T follicular helper cell (primary cell): ENCODE data around the gene PARP12.
"Not testable (repeated sequence)": the region's sequence is repeated elsewhere in the genome, so short reads cannot be mapped to it uniquely, and the experiment has no call there.

Source experiments
- DNase-seq: peaks from one replicate; pipeline ENCODE4 v3.0.0-alpha.2; 2020; ENCODE audit warnings: low read depth
- total RNA-seq, 2 experiments: gene quantifications; one replicate each; lab custom pipeline; 2026; lab: John Stamatoyannopoulos, UW

The PARP12 gene, protein sequence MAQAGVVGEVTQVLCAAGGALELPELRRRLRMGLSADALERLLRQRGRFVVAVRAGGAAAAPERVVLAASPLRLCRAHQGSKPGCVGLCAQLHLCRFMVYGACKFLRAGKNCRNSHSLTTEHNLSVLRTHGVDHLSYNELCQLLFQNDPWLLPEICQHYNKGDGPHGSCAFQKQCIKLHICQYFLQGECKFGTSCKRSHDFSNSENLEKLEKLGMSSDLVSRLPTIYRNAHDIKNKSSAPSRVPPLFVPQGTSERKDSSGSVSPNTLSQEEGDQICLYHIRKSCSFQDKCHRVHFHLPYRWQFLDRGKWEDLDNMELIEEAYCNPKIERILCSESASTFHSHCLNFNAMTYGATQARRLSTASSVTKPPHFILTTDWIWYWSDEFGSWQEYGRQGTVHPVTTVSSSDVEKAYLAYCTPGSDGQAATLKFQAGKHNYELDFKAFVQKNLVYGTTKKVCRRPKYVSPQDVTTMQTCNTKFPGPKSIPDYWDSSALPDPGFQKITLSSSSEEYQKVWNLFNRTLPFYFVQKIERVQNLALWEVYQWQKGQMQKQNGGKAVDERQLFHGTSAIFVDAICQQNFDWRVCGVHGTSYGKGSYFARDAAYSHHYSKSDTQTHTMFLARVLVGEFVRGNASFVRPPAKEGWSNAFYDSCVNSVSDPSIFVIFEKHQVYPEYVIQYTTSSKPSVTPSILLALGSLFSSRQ
- total RNA-seq: 39.3 to 110 reads per million in 2 experiments

DNA sequence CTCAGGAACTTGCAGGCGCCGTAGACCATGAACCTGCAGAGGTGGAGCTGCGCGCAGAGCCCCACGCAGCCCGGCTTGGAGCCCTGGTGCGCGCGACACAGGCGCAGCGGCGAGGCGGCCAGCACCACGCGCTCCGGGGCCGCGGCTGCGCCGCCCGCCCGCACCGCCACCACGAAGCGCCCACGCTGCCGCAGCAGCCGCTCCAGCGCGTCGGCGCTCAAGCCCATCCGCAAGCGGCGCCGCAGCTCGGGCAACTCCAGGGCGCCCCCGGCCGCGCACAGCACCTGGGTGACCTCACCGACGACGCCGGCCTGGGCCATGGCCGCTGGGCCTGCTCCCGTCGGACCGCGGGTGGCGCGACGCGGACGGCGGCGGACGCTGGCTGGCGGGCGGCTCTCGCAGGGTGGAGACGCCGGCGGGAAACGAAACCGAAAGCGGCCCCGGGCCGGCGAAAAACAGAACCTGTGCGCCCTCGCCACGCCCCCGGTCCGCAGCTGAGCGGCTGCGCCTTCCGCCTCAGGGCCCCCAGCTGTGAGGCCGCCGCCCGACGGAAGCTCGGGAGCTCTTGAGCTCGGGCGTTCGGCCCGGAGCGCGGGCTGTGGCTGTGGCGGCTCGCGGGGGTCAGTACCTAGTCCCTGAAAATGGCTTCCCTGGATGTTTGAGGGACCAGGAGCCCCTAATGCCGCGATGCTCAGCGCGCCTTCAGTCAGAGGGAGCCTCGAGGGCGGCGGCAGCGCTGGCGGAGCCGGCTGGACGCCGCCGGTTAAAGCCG, at the start of gene PARP12:
Gene PARP12 (minus strand): TSS at position 424 of the 772 bp plus-strand sequence. CDS start 104 bp downstream, at position 320.
- peak; percentile 80 for DNase-seq

- not testable (repeated sequence) for DNase-seq
Observed at GRCh38 chr7:140108777-140109176, 46.0 kb upstream of the PARP12 start.

DNA sequence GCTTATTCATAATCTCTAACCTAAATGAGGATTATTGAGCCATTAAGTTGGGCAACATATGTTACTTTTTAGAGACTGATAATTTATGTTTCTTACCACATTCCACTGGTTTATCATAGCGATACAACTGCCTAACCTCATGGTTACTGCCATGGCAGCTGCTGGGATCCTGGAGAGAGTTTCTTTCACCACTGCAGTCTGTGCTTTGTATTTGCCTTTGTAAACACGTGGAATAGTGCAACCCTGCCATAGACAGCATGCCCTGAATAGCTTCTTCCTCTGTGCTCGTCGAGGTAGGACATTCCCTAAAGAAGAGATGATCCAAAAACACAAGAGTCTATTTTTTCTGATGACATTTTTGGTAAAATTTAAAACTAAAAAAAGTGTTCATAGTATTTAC, 33.7 kb upstream of the PARP12 start:
- no peak for DNase-seq

DNA sequence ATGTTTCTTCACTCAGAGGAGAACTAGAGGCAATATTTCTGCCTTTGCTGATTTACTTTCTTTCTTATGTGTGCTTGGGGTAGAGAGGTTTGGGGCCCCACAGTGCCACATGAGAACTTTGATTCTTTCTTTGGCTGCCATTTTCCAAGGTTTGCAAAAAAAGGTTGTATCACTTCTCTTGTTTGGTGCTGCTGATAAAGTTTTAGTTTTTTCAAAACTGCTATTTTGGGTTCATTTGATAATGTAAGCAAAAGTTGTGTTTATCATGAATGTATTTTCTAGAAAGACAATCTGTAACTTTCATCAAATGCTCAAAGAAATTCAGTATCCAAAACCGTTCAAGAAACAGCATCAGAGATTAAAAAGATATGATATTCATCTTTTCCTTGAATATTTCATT, 30.6 kb upstream of the PARP12 start:
- DNase-seq: no peak

GRCh38 chr7:140085447-140085846, 22.7 kb upstream of the PARP12 start:
- no peak for DNase-seq

GRCh38 chr7:140084972-140085371, 22.2 kb upstream of the PARP12 start:
- no peak for DNase-seq

DNA sequence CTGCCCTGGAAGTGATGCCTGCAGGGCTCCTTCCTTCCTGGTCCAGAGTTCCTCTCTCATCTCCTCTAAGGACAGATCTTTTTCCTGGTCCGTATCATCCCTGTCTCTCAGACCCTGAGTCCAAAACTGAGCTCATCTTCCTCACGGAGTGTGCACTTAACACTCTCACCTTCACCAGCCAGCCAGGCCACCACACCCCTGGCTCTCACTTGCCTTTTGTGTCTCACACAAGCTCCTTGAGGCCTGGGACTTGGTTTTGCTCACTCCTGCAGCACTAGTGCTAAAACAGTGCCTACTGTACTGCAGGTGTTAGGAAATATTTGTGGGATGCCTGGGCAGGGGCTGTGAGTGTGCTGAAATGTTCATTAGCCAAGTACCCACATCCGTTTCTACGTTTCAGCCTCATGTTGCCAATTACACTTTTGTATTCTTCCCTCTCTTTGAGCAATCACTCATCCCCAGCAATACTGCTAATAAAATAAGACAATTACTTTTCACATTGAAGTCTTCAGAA, 21.4 kb upstream of the PARP12 start:
- DNase-seq: no peak

GRCh38 chr7:140082770-140083169, 20.0 kb upstream of the PARP12 start:
- DNase-seq: no peak

DNA sequence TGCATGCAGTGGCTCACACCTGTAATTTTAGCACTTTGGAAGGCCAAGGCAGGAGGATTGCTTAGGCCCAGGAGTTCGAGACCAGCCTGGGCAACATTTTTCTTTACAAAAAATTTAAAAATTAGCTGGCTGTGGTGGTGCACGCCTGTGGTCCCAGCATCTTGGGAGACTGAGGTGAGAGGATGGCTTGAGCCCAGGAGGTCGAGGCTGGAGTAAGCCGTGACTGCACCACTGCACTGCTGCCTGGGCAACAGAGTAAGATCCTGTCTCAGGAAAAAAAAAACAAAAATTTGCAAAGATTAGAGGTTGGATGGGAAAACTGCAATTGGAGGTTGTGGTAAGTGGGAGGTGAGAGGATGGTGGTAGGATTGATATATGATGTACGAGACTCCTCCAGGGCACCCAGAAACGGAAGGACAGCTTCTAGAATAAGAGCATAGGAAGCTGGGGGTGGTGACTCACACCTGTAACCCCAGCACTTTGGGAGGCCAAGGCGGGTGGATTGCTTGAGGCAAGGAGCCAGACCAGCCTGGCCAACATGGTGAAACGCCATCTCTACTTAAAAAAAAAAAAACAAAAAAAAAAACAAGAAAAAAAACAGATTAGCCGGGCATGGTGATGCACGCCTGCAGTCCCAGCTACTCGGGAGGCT, 19.1 kb upstream of the PARP12 start:
- DNase-seq: no peak

DNA sequence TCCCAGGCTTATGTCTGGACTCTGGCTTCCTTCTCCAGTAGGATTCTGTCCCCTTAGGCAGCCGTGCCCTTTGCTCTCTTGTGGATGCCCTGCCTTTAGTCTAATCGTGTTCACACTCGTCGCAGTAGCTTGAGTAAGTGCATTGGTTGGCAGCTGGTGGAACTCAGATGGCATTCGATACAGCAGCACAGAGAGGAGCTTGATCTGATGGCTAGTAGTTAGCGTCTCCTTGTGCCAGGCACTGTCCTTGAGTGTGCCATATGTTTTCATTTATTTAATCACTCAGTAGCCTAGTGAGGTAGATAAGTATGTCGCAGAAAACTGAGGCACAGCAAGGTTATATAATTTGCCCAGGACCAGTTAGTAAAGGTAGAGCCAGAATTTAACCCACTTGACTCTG, 18.2 kb upstream of the PARP12 start:
- no peak for DNase-seq

GRCh38 chr7:140079121-140079536, 16.4 kb upstream of the PARP12 start:
- no peak for DNase-seq

DNA sequence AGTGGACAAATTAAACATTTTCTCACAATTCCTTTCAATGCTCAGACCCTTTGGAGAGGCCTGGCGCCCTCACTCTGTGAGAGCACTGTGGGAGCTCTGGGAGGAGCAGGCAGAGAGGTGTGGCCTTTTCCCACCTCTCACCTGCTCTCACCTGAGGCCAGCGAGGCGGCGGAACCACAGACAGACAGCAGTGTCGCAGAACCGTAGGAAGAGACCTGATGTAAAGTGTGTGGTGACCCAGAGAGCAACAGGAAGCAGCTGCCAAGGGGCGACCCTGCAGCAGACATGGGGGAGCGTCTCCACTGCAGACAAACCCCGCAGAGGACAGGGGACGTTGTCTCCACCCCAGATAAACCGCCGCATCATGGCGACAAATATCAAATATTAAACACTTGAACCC, 15.6 kb upstream of the PARP12 start:
- no peak for DNase-seq

GRCh38 chr7:140074780-140075179, 12.0 kb upstream of the PARP12 start:
- DNase-seq: no peak

DNA sequence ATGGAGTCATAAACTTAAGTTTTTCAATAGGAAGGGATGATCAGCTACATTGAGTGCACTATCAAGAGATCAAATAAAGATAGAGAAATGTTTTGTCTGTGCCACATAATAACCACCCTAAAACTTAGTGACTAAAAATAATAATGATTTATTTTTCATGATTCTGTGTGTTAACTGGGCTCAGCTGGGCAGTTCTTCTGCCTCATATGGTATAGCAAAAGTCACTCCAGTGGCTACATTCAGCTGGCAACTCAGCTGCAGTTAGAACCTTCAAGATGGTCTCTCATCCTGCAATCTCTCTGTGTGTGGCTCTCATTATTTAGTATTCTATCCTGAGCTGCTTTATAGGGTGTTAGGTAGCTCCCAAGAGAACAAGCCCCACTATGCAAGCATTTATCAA, 7.8 kb upstream of the PARP12 start:
- DNase-seq: no peak

DNA sequence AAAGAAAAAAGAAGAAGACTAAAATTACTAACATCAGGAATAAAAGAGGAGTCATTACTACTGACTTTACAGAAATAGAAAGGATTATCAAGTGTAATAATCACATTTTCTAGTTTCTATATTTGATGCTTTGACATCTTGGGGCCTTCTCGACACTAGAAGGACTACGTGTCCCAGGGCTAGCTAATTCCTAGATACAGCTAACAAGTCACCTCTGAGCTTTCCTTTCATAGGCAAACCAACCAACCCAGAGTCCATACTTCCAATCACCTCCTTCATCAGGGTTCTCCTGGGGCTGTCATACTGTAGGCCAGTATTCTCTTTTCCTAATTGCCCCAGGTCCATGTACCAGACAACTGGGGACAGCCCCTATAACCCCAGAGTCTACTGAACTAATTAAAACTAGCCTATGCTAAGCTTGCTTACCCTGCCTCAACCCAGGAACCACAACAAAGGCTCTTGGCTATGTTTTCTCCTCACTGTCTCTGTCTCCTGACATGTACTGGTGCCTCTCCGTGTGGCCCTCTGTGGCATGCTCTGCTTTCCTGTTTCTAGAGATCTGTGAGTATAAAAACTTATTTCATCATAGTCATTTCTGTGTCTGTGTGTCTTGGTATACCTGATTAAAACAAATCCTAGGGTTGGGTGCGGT, 6.7 kb upstream of the PARP12 start:
- DNase-seq: no peak

DNA sequence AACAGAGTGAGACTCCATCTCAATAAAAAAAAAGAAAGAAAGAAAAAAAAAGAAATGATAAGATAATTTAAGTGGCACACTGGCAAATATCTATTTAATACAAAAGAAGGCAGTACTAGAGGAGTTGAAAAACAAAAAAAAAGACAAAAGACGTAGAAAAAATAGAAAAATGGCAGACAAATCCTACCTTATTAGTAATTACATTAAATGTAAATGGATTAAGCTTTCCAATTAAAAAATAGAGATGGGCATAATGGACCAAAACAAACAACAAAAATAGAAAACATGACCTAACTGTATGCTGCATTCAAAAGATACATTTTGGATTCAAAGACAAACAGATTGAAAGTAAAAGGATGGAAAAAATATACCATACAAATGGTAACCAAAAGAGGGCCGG, 5.3 kb upstream of the PARP12 start:
- DNase-seq: no peak

DNA sequence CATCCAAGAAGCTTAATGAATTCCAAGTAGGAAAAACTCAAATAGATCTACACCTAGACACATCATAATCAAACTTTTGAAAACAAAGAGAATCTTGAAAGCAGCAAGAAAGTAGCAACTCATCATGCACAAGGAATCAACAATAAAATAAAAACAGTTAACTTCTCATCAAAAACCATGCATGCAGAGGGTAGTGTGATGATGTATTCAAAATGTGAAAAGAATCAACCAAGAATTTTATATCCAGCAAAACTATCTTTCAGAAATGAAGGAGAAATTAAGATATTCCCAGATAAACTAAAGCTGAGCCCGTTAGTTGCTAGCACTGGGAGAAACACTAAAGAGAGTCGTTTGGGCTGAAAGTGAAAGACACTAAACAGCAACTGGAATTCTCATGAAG, 4.3 kb upstream of the PARP12 start:
- no peak for DNase-seq

GRCh38 chr7:140062118-140062527, 628 bp downstream of the PARP12 start:
- DNase-seq: peak; percentile 45

GRCh38 chr7:140061607-140061930, 1.2 kb downstream of the PARP12 start:
- no peak for DNase-seq

GRCh38 chr7:140060788-140061606, 1.8 kb downstream of the PARP12 start:
- DNase-seq: no peak

GRCh38 chr7:140060243-140060630, 2.5 kb downstream of the PARP12 start:
- no peak for DNase-seq
